GM23338 (cell line): Measurements from ENCODE around the gene KRTAP4-9. TPM values are rescaled to one million over a fixed set of nuclear protein-coding genes. Genes with fewer than 3 reads are reported as not detected.

Experiments
- ATAC-seq: fragments of 200-7000 bp; cut with Tn5 transposase; 3 replicates; pipeline ENCODE4 v1.9.1; 2020
- DNase-seq: peaks from one replicate; pipeline ENCODE4 v3.0.0-alpha.2; 2015; ENCODE audit warnings: low spot score
- H2AFZ ChIP-seq: fragments of 200-600 bp; sonication (generic); 2 replicates; pipeline ENCODE4 v1.8.0; 2016; ENCODE audit warnings: antibody characterized with exemption, mild to moderate bottlenecking, moderate library complexity
- H3F3A ChIP-seq: fragments of 200-600 bp; sonication (generic); replicated peaks from 2 replicates; pipeline ENCODE4 v1.8.0; 2017; ENCODE audit warnings: antibody characterized with exemption, mixed run types, low read depth
- H3K27ac ChIP-seq: fragments of 200-600 bp; sonication (generic); 2 replicates; pipeline ENCODE4 v1.6.1; 2016; ENCODE audit warnings: low read depth
- H3K27me3 ChIP-seq: fragments of 200-600 bp; sonication (generic); 2 replicates; pipeline ENCODE4 v1.8.0; 2016; ENCODE audit warnings: mild to moderate bottlenecking, mixed run types, moderate library complexity; ENCODE audit not compliant: insufficient read depth
- H3K36me3 ChIP-seq: fragments of 200-600 bp; sonication (generic); 2 replicates; pipeline ENCODE4 v1.8.0; 2016; ENCODE audit warnings: mild to moderate bottlenecking; ENCODE audit not compliant: insufficient read depth
- H3K4me1 ChIP-seq: fragments of 200-600 bp; sonication (generic); 2 replicates; pipeline ENCODE4 v1.8.0; 2016; ENCODE audit warnings: mild to moderate bottlenecking, moderate library complexity; ENCODE audit not compliant: insufficient read depth
- H3K4me2 ChIP-seq: fragments of 200-600 bp; sonication (generic); 2 replicates; pipeline ENCODE4 v1.7.1; 2017; ENCODE audit warnings: mixed run types
- H3K4me3 ChIP-seq: fragments of 200-600 bp; sonication (generic); 2 replicates; pipeline ENCODE4 v1.6.1; 2016; ENCODE audit warnings: mixed run types
- H3K79me2 ChIP-seq: fragments of 200-600 bp; sonication (generic); replicated peaks from 2 replicates; pipeline ENCODE4 v1.8.0; 2017; ENCODE audit warnings: mild to moderate bottlenecking; ENCODE audit not compliant: insufficient read depth
- H3K9me2 ChIP-seq: fragments of 200-600 bp; sonication (generic); 2 replicates; pipeline ENCODE4 v1.8.0; 2017; ENCODE audit not compliant: insufficient read depth
- H4K20me1 ChIP-seq: fragments of 200-600 bp; sonication (generic); replicated peaks from 2 replicates; pipeline ENCODE4 v1.8.0; 2017; ENCODE audit warnings: mild to moderate bottlenecking; ENCODE audit not compliant: insufficient read depth
- H3K27ac Mint-ChIP-seq: 2 replicates; pipeline ENCODE4 v1.8.0; 2020; ENCODE audit warnings: inconsistent platforms, mild to moderate bottlenecking, moderate library complexity, mixed read lengths
- H3K27me3 Mint-ChIP-seq: 3 replicates; pipeline ENCODE4 v1.8.0; 2022; ENCODE audit warnings: low read depth, mild to moderate bottlenecking, moderate library complexity, mixed read lengths, inconsistent platforms; ENCODE audit not compliant: insufficient read depth, poor library complexity
- H3K36me3 Mint-ChIP-seq: 3 replicates; pipeline ENCODE4 v1.8.0; 2021; ENCODE audit warnings: low read depth, mild to moderate bottlenecking, inconsistent platforms, moderate library complexity, mixed read lengths
- H3K4me1 Mint-ChIP-seq: 3 replicates; pipeline ENCODE4 v1.8.0; 2020; ENCODE audit warnings: mild to moderate bottlenecking, inconsistent platforms, mixed read lengths
- H3K4me3 Mint-ChIP-seq: 3 replicates; pipeline ENCODE4 v1.8.0; 2021; ENCODE audit warnings: moderate library complexity, mild to moderate bottlenecking, inconsistent platforms, mixed read lengths
- H3K9me3 Mint-ChIP-seq: 3 replicates; pipeline ENCODE4 v1.8.0; 2020; ENCODE audit warnings: moderate library complexity, mild to moderate bottlenecking, inconsistent platforms, mixed read lengths
- CREB1 ChIP-seq: fragments of 250-450 bp; sonication (Bioruptor Pico); IDR thresholded peaks from 2 replicates; pipeline ENCODE4 v1.5.0; 2020; ENCODE audit warnings: low read depth, mild to moderate bottlenecking, moderate library complexity
- EZH2 ChIP-seq: fragments of 200-600 bp; sonication (generic); IDR thresholded peaks from one replicate; pipeline ENCODE4 v1.8.0; 2017; ENCODE audit warnings: antibody characterized with exemption, mild to moderate bottlenecking, low read depth; ENCODE audit not compliant: unreplicated experiment
- EZH2phosphoT487 ChIP-seq: fragments of 200-600 bp; sonication (generic); IDR thresholded peaks from one replicate; pipeline ENCODE4 v1.8.1; 2018; ENCODE audit warnings: antibody characterized with exemption; ENCODE audit not compliant: unreplicated experiment
- NANOG ChIP-seq: IDR thresholded peaks from 2 replicates; pipeline ENCODE4 v1.6.1; 2016; ENCODE audit warnings: antibody characterized with exemption, borderline replicate concordance
- ZNF114 ChIP-seq: fragments of 250-450 bp; sonication (Bioruptor Pico); IDR thresholded peaks from 2 replicates; pipeline ENCODE4 v1.5.0; 2020; ENCODE audit warnings: mild to moderate bottlenecking, moderate library complexity
- ZNF331 ChIP-seq: fragments of 250-450 bp; sonication (Bioruptor Pico); IDR thresholded peaks from 2 replicates; pipeline ENCODE4 v1.5.0; 2020; ENCODE audit warnings: low read depth, mild to moderate bottlenecking, moderate library complexity
- polyA plus RNA-seq: library from polyadenylated mRNA; unstranded; fragments of >200 nt; fragmentation: Nextera tagmentation; extraction: Ambion mirVana; gene quantifications from 2 replicates; pipeline ENCODE4 v1.2.1, GENCODE V29; 2016
- total RNA-seq: library from RNA; depleted of rRNA; stranded (reverse); fragments of >200 nt; shearing (Covaris generic); gene quantifications from 2 replicates; pipeline ENCODE4 v1.2.3, GENCODE V29; 2014
- TF ChIP-seq, protein P1 (sequence below), 2 experiments: fragments of 200-600 bp in 1 of 2; sonication (generic) in 1 of 2; conservative IDR thresholded peaks; 2 replicates each; pipeline versions ENCODE4 v1.5.1 to v1.6.1; 2016 to 2017; ENCODE audit warnings: antibody characterized with exemption in 2 of 2, low read depth in 2 of 2, mild to moderate bottlenecking in 2 of 2, moderate library complexity in 1 of 2
- TF ChIP-seq, protein P2 (sequence below): IDR thresholded peaks from 2 replicates; pipeline ENCODE4 v1.6.1; 2016; ENCODE audit warnings: antibody characterized with exemption

Gene KRTAP4-9
- total and polyA plus RNA-seq, 2 experiments from 2014 or later: not detected

DNA sequence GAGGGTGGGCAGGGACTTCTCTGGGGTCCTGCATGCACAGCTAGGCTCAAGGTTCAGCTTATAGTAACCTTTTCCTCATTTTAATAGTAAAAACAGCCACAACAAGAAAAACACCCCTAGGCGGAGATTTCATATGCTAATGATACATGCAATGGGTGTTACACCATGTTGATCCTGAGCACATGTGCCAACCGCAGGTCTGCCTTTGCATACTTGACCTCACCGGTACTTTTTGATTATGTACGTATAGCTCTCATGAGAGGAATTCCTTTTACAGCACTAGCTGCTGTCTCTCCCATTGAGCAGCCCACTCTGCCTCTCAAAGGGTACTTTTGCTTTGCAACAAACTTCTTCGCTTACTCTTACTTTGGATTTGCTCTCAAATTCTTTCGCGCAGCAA, 9.1 kb upstream of the KRTAP4-9 start:
- no peaks in the 10 kb centered on the region; the same call in 1 of the 2 replicates for H3K36me3 ChIP-seq
- Mint-ChIP-seq H3K27ac (no peak overlapping the region), H3K9me3 (peaks cover 28% of the 10 kb centered on the region), H3K4me3 (no peak overlapping the region), H3K4me1 (peaks cover 24% of the 10 kb centered on the region), H3K27me3 (no peaks in the 10 kb centered on the region), H3K36me3 (peaks cover 24% of the 10 kb centered on the region; the same call in 2 of the 3 replicates)
- H2AFZ ChIP-seq: no peak overlapping the region
- no peaks in the 10 kb centered on the region for H3F3A ChIP-seq
- H3K4me1 ChIP-seq: peaks cover 7% of the 10 kb centered on the region
- no peaks in the 10 kb centered on the region for H3K27me3 ChIP-seq
- no peak for ATAC-seq
- no peak overlapping the region for H3K4me3 ChIP-seq
- H3K4me2 ChIP-seq: no peak overlapping the region
- TF ChIP-seq ZNF331 (CRISPR knock-in tag) (no peak), EZH2phosphoT487 (no peak), EZH2 (no peak)
- TF ChIP-seq, protein P1, sequence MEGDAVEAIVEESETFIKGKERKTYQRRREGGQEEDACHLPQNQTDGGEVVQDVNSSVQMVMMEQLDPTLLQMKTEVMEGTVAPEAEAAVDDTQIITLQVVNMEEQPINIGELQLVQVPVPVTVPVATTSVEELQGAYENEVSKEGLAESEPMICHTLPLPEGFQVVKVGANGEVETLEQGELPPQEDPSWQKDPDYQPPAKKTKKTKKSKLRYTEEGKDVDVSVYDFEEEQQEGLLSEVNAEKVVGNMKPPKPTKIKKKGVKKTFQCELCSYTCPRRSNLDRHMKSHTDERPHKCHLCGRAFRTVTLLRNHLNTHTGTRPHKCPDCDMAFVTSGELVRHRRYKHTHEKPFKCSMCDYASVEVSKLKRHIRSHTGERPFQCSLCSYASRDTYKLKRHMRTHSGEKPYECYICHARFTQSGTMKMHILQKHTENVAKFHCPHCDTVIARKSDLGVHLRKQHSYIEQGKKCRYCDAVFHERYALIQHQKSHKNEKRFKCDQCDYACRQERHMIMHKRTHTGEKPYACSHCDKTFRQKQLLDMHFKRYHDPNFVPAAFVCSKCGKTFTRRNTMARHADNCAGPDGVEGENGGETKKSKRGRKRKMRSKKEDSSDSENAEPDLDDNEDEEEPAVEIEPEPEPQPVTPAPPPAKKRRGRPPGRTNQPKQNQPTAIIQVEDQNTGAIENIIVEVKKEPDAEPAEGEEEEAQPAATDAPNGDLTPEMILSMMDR (conservative IDR thresholded peaks at IDR 0.05; ENCODE audit: low read depth in 2 of 2): no peak
- no peaks in the 10 kb centered on the region for H4K20me1 ChIP-seq
- no peaks in the 10 kb centered on the region for H3K9me2 ChIP-seq
- no peak for DNase-seq
- H3K27ac ChIP-seq: no peak overlapping the region
- no peaks in the 10 kb centered on the region for H3K79me2 ChIP-seq

DNA sequence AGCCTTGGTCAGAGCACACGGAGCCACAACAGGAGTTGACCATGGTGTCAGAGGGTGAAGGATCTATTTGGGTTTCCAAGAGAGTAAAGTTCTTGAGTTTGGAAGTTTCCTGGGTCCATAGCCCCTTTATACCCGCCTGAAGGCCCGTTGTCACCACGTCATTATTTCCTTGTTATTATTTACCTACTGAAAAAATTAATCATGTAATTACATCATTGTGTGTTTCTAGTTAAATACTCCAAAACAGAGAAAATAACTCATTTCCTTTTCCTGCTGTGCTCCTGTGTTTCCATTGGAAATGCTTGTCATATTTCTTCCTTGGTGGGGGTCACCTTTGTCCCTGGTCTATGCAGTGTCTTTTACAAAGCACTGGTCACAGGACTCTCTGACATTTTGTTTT, 7.1 kb upstream of the KRTAP4-9 start, which contains the start of gene KRTAP4-8:
KRTAP4-8 (minus strand) TSS at position 101 of the 400 bp plus-strand sequence; CDS start at position 43, 58 bp downstream.
- peaks cover 32% of the 10 kb centered on the region for H3K4me1 Mint-ChIP-seq
- H3K4me3 Mint-ChIP-seq: no peak within 1 kb of the TSS
- peaks cover 16% of the 10 kb centered on the region for H3K9me3 Mint-ChIP-seq
- ATAC-seq (no peak), DNase-seq (no peak)
- H3K79me2 ChIP-seq: no peaks in the 10 kb centered on the region
- no peaks in the 10 kb centered on the region for H3K9me2 ChIP-seq
- H3K27me3 Mint-ChIP-seq: peaks cover 2% of the 10 kb centered on the region
- H3K36me3 ChIP-seq: no peaks in the 10 kb centered on the region
- H3K4me3 ChIP-seq: no peak within 1 kb of the TSS
- no peak within 1 kb of the TSS for H3K27ac Mint-ChIP-seq
- no peaks in the 10 kb centered on the region for H4K20me1 ChIP-seq
- H3K27ac ChIP-seq: no peak within 1 kb of the TSS
- no peak within 1 kb of the TSS for H3K4me2 ChIP-seq
- no peak for TF ChIP-seq ZNF114 (CRISPR knock-in tag)
- TF ChIP-seq NANOG: no peak
- TF ChIP-seq, protein P1 (conservative IDR thresholded peaks at IDR 0.05; ENCODE audit: low read depth in 2 of 2): no peak
- TF ChIP-seq, protein P2, sequence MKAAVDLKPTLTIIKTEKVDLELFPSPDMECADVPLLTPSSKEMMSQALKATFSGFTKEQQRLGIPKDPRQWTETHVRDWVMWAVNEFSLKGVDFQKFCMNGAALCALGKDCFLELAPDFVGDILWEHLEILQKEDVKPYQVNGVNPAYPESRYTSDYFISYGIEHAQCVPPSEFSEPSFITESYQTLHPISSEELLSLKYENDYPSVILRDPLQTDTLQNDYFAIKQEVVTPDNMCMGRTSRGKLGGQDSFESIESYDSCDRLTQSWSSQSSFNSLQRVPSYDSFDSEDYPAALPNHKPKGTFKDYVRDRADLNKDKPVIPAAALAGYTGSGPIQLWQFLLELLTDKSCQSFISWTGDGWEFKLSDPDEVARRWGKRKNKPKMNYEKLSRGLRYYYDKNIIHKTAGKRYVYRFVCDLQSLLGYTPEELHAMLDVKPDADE: no peak
- TF ChIP-seq CREB1: no peak
- TF ChIP-seq EZH2: no peak
- no peak for TF ChIP-seq ZNF331 (CRISPR knock-in tag)
- H2AFZ ChIP-seq: no peak within 1 kb of the TSS
- H3K36me3 Mint-ChIP-seq: peaks cover 13% of the 10 kb centered on the region; the same call in 2 of the 3 replicates
- peaks cover 7% of the 10 kb centered on the region for H3K4me1 ChIP-seq
- no peaks in the 10 kb centered on the region for H3F3A ChIP-seq
- H3K27me3 ChIP-seq: no peaks in the 10 kb centered on the region
